ENCODE measurements around the gene CUEDC1.

The CUEDC1 gene

GRCh38 chr17:57876023-57876865, 79.0 kb downstream of the CUEDC1 start:
- Histone ChIP-seq H3K27ac (replicated peaks) (peak overlapping the region; percentile 69; the same call in 1 of the 2 replicates), H3K4me3 (replicated peaks; ENCODE audit: insufficient read depth, low read length) (no peak overlapping the region)
- no peak for TF ChIP-seq POLR2AphosphoS5 (IDR thresholded peaks at IDR 0.05; ENCODE audit: low read depth)
- no peak for TF ChIP-seq GABPA (IDR thresholded peaks at IDR 0.05; ENCODE audit: low read depth)
- TF ChIP-seq, protein P1, sequence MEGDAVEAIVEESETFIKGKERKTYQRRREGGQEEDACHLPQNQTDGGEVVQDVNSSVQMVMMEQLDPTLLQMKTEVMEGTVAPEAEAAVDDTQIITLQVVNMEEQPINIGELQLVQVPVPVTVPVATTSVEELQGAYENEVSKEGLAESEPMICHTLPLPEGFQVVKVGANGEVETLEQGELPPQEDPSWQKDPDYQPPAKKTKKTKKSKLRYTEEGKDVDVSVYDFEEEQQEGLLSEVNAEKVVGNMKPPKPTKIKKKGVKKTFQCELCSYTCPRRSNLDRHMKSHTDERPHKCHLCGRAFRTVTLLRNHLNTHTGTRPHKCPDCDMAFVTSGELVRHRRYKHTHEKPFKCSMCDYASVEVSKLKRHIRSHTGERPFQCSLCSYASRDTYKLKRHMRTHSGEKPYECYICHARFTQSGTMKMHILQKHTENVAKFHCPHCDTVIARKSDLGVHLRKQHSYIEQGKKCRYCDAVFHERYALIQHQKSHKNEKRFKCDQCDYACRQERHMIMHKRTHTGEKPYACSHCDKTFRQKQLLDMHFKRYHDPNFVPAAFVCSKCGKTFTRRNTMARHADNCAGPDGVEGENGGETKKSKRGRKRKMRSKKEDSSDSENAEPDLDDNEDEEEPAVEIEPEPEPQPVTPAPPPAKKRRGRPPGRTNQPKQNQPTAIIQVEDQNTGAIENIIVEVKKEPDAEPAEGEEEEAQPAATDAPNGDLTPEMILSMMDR (IDR thresholded peaks at IDR 0.05; ENCODE audit: insufficient read depth, low read length): no peak

GRCh38 chr17:57875290-57876022, 79.8 kb downstream of the CUEDC1 start:
- Histone ChIP-seq H3K27ac (replicated peaks) (peak overlapping the region; percentile 69), H3K4me3 (replicated peaks; ENCODE audit: insufficient read depth, low read length) (no peak overlapping the region), H3K27me3 (ENCODE audit: insufficient read depth, poor library complexity, severe bottlenecking) (no peaks in the 10 kb centered on the region)
- DNase-seq (ENCODE audit: low read depth in 1 of 2, low spot score in 1 of 2): peak; percentile 65 to 81
- TF ChIP-seq GABPA (IDR thresholded peaks at IDR 0.05; ENCODE audit: low read depth) (no peak), POLR2AphosphoS5 (IDR thresholded peaks at IDR 0.05; ENCODE audit: low read depth) (peak; percentile 41)
- TF ChIP-seq, protein P2, sequence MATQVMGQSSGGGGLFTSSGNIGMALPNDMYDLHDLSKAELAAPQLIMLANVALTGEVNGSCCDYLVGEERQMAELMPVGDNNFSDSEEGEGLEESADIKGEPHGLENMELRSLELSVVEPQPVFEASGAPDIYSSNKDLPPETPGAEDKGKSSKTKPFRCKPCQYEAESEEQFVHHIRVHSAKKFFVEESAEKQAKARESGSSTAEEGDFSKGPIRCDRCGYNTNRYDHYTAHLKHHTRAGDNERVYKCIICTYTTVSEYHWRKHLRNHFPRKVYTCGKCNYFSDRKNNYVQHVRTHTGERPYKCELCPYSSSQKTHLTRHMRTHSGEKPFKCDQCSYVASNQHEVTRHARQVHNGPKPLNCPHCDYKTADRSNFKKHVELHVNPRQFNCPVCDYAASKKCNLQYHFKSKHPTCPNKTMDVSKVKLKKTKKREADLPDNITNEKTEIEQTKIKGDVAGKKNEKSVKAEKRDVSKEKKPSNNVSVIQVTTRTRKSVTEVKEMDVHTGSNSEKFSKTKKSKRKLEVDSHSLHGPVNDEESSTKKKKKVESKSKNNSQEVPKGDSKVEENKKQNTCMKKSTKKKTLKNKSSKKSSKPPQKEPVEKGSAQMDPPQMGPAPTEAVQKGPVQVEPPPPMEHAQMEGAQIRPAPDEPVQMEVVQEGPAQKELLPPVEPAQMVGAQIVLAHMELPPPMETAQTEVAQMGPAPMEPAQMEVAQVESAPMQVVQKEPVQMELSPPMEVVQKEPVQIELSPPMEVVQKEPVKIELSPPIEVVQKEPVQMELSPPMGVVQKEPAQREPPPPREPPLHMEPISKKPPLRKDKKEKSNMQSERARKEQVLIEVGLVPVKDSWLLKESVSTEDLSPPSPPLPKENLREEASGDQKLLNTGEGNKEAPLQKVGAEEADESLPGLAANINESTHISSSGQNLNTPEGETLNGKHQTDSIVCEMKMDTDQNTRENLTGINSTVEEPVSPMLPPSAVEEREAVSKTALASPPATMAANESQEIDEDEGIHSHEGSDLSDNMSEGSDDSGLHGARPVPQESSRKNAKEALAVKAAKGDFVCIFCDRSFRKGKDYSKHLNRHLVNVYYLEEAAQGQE (IDR thresholded peaks at IDR 0.05; ENCODE audit: insufficient replicate concordance, low read depth): peak; percentile 16

More at GRCh38 chr17:57876023-57876865, 79.0 kb downstream of the CUEDC1 start:
- DNase-seq (ENCODE audit: low read depth in 1 of 2, low spot score in 1 of 2): no peak
- no peaks in the 10 kb centered on the region for H3K27me3 ChIP-seq (ENCODE audit: insufficient read depth, poor library complexity, severe bottlenecking)

- H3K27me3 ChIP-seq (ENCODE audit: insufficient read depth, poor library complexity, severe bottlenecking): no peaks in the 10 kb centered on the region
- TF ChIP-seq POLR2AphosphoS5 (IDR thresholded peaks at IDR 0.05; ENCODE audit: low read depth): 0 out of 2 replicates have a peak, but pooled peaks have one; percentile 27
- TF ChIP-seq, protein P2 (IDR thresholded peaks at IDR 0.05; ENCODE audit: insufficient replicate concordance, low read depth): no peak
- no peak overlapping the region for H3K4me3 ChIP-seq (replicated peaks; ENCODE audit: insufficient read depth, low read length)
- peak in 1 of 2 experiments; percentile 74 for DNase-seq (ENCODE audit: low read depth in 1 of 2, low spot score in 1 of 2)
- peak overlapping the region; percentile 69 for H3K27ac ChIP-seq (replicated peaks)
These were observed 80.5 kb downstream of the CUEDC1 start for GRCh38 chr17:57874434-57875289.

- Histone ChIP-seq H3K4me3 (replicated peaks; ENCODE audit: insufficient read depth, low read length) (no peak overlapping the region), H3K27ac (replicated peaks) (peak overlapping the region; percentile 69), H3K27me3 (ENCODE audit: insufficient read depth, poor library complexity, severe bottlenecking) (no peaks in the 10 kb centered on the region)
- no peak for DNase-seq (ENCODE audit: low read depth in 1 of 2, low spot score in 1 of 2)
- TF ChIP-seq GABPA (IDR thresholded peaks at IDR 0.05; ENCODE audit: low read depth) (no peak), POLR2AphosphoS5 (IDR thresholded peaks at IDR 0.05; ENCODE audit: low read depth) (0 out of 2 replicates have a peak, but pooled peaks have one; percentile 1)
These were observed 81.2 kb downstream of the CUEDC1 start for GRCh38 chr17:57874058-57874419.

All from HL-60 (cell line).